ENCODE measurements around the gene AGO4. TPM values are rescaled to one million over a fixed set of nuclear protein-coding genes. Genes with fewer than 3 reads are reported as not detected.

AGO4 gene
- total and polyA plus RNA-seq, 2 of the 8 experiments (the other 6 are each of a cell fraction or from before 2014, with no cell fraction given): 5.5 to 7.7 TPM

DNA sequence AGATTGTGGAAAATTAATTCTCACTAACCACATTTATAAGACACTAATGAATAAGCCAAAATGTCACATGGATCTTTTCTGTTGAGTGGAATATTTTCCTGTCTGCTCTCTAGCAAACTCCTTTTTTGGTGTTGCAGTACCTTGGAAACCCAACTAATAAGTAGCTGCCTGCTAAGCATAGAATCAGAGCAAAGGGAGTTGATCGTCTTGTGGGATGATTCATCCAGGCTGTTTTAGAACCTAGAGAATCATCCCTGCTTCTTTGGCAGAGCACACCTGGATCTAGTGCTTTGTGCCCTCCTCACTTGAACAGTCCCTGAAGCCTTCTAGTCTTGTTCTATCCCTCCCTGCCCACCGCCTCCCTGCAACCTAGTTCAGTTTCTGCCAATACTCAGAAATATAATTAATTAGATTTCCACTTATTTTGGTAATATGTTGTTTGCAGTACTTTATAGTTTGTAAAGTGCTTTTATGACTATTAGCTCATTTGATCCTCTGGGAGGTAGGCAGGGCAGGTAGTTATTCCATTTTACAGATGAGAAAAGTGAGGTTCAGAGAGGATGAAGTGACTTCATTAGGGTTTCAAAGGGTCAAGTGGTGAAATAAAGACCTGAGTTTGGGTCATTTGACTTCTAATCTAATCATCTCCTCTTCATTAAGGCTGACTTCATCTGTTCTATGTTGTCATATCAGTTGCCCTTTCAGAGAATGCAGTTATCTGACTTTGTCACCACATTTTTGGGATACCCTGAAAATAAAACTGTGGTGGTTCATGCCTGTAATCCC is 2.5 kb downstream of the AGO4 start:
- no peak overlapping the region for H4K91ac ChIP-seq (replicated peaks; ENCODE audit: insufficient read length, low read length)
- no peak overlapping the region for H3K23ac ChIP-seq (ENCODE audit: insufficient read length)
- no peak overlapping the region for H2BK12ac ChIP-seq (ENCODE audit: low read depth, low read length)
- no peak overlapping the region for H3K18ac ChIP-seq (ENCODE audit: extremely low read depth, low read length)
- peaks cover 11% of the 10 kb centered on the region for H3K23me2 ChIP-seq (ENCODE audit: low read depth, low read length)
- no peak overlapping the region for H2AK5ac ChIP-seq (ENCODE audit: low read depth, low read length)
- H3K27ac ChIP-seq (ENCODE audit: low read depth, low read length): no peak overlapping the region
- no peaks in the 10 kb centered on the region for H3K79me1 ChIP-seq (ENCODE audit: low read depth, low read length)
- no peaks in the 10 kb centered on the region for H4K20me1 ChIP-seq (replicated peaks in 1 of 2; ENCODE audit: control insufficient read depth in 1 of 2, insufficient read depth in 2 of 2, low read length in 2 of 2)
- CTCF ChIA-PET (ENCODE audit: partially characterized antibody): no interaction called here
- FAIRE-seq: no peak
- H3K27me3 ChIP-seq (replicated peaks in 1 of 4; ENCODE audit: control insufficient read depth in 3 of 4, extremely low read depth in 1 of 4, insufficient read depth in 3 of 4, low read length in 3 of 4): no peaks in the 10 kb centered on the region
- no peaks in the 10 kb centered on the region for H3K36me3 ChIP-seq (ENCODE audit: control insufficient read depth in 2 of 4, insufficient read depth in 4 of 4, low read length in 3 of 4)
- no peak overlapping the region for H2BK20ac ChIP-seq (ENCODE audit: low read length)
- no peak overlapping the region for H2BK5ac ChIP-seq (ENCODE audit: low read depth, low read length)
- no peak overlapping the region for H3K14ac ChIP-seq (ENCODE audit: insufficient read length)
- H2AFZ ChIP-seq (ENCODE audit: low read length): no peak overlapping the region
- H3K9ac ChIP-seq (replicated peaks in 1 of 4; ENCODE audit: extremely low read depth in 1 of 4, low read depth in 3 of 4, low read length in 3 of 4): no peak overlapping the region
- no peak overlapping the region for H3K4me2 ChIP-seq (ENCODE audit: insufficient read depth in 1 of 2, low read depth in 2 of 2, low read length in 2 of 2)
- H4K5ac ChIP-seq (ENCODE audit: insufficient read length, low read depth, low read length): no peak overlapping the region
- no peak for DNase-seq (ENCODE audit: low read depth in 1 of 2, low spot score in 2 of 2)
- peaks cover 0 to 3% (median 0%) of the 10 kb centered on the region in 4 experiments; a peak in 1 of 7 replicates for H3K4me1 ChIP-seq (replicated peaks in 1 of 4; ENCODE audit: control insufficient read depth in 3 of 4, insufficient read depth in 4 of 4, low read length in 3 of 4)
- WGBS, 2 experiments (ENCODE audit: extremely low coverage in 1 of 2, insufficient coverage in 1 of 2, insufficient read length in 1 of 2, insufficient replicate concordance in 2 of 2, low coverage in 1 of 2, low lambda C conversion rate in 2 of 2, missing lambda C conversion rate in 1 of 2): 98% methylated on average over 2 of the region's 2 CpGs; no CpG with 5 or more reads in 1 of the 2 experiments
- POLR2A ChIA-PET (ENCODE audit: partially characterized antibody): no interaction called here
- no peak overlapping the region for H3K56ac ChIP-seq (replicated peaks; ENCODE audit: insufficient read length, low read depth, low read length)
- H4K8ac ChIP-seq (ENCODE audit: extremely low read depth, insufficient read depth, low read length): no peak overlapping the region
- no peak overlapping the region for H3K4me3 ChIP-seq (ENCODE audit: extremely low read depth in 1 of 4, insufficient read depth in 2 of 4, low read depth in 3 of 4, low read length in 4 of 4)
- H3K79me2 ChIP-seq (ENCODE audit: control insufficient read depth in 1 of 2, insufficient read depth in 2 of 2, low read length in 2 of 2): peaks cover 0 to 2% of the 10 kb centered on the region in 2 experiments; a peak in 1 of 4 replicates
- H2BK120ac ChIP-seq (replicated peaks; ENCODE audit: low read depth, low read length): no peak overlapping the region
- no peak overlapping the region for H2BK15ac ChIP-seq (ENCODE audit: low read length)
- no peaks in the 10 kb centered on the region for H3K9me3 ChIP-seq (ENCODE audit: insufficient read depth in 2 of 2, low read depth in 1 of 2, low read length in 1 of 2)
- no peak overlapping the region for H3K4ac ChIP-seq (replicated peaks; ENCODE audit: insufficient read length, low read depth, low read length)
- TF ChIP-seq EP300 (IDR thresholded peaks at IDR 0.05; ENCODE audit: borderline replicate concordance in 1 of 2, low read depth in 2 of 2, low read length in 2 of 2) (no peak), POLR2AphosphoS5 (IDR thresholded peaks at IDR 0.05; ENCODE audit: low read depth, low read length) (no peak), EZH2 (IDR thresholded peaks at IDR 0.05; ENCODE audit: low read depth, low read length, severe bottlenecking) (no peak), RNF2 (IDR thresholded peaks at IDR 0.05; ENCODE audit: borderline replicate concordance, low read depth, low read length, missing control alignments, poor library complexity, severe bottlenecking) (no peak), ATF2 (IDR thresholded peaks at IDR 0.05; ENCODE audit: low read length) (no peak), RBBP5 (IDR thresholded peaks at IDR 0.05; ENCODE audit: borderline replicate concordance, low read depth, low read length) (no peak), USF2 (IDR thresholded peaks at IDR 0.05; ENCODE audit: low read length) (no peak)
- TF ChIP-seq, protein P1, sequence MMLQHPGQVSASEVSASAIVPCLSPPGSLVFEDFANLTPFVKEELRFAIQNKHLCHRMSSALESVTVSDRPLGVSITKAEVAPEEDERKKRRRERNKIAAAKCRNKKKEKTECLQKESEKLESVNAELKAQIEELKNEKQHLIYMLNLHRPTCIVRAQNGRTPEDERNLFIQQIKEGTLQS (IDR thresholded peaks at IDR 0.05; ENCODE audit: insufficient read depth, low read depth, low read length): no peak

All from H1 (cell line).